ENCODE data around the gene IL23A.
"Not testable (repeated sequence)": the region's sequence is repeated elsewhere in the genome, so short reads cannot be mapped to it uniquely, and the experiment has no call there.

IL23A gene

DNA sequence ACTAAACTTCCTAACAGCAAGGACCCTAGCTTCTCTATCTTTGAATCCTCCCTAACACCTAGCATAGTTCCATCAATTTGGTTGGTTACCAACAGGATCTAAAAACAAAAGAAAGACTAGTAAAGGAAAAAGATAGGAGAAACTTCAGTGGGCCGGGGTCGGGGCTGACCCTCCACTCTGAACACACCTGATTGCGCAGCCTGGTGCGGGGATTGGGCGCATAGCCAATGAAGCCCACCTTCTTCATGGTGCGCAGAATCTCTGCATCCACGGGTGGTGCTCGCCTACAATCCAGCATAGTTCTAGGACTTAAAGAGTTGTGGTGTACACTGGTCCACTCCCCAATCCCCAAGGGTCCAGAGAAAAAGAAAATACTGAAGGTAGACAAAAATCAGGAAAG, 12.6 kb upstream of the IL23A start:
- no peaks in the 10 kb centered on the region for H3K9me3 ChIP-seq (ENCODE audit: control insufficient read depth, insufficient read depth, low read length)
- H3K27me3 ChIP-seq (ENCODE audit: control insufficient read depth, insufficient read depth, low read length) = no peaks in the 10 kb centered on the region
- DNase-seq (ENCODE audit: low read depth, low spot score) = no peak
- no peak overlapping the region for H3K27ac ChIP-seq (ENCODE audit: low read length)
- peaks cover 6% of the 10 kb centered on the region; the same call in 1 of the 2 replicates for H3K36me3 ChIP-seq (ENCODE audit: control insufficient read depth, insufficient read depth, low read length)
- no peaks in the 10 kb centered on the region for H3K4me1 ChIP-seq (ENCODE audit: control insufficient read depth, insufficient read depth, low read length)
- no peak overlapping the region for H3K4me3 ChIP-seq (ENCODE audit: low read length)
- WGBS (ENCODE audit: insufficient coverage, insufficient read length) = no CpG with 5 or more reads among the region's 8 CpGs

DNA sequence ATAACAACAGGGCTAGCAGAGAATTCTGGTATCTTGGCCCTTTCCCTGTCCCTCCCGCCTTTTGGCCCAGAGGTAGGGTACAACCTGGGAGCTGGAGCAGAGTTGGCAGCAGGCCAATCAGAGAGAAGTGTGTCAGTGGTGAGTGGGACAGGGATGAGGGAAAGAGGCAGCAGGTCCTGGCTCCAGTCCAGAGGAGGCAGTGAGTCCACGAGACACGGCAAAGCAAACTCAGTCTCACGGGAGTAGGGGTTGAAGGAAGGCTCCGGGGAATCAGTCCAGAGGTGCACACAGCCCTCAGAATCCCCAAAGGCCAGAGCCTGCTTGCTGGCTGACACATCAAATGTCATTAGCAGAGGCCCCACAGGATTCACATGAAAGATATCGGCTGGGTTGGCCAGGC, 12.2 kb upstream of the IL23A start:
- H3K4me3 ChIP-seq (ENCODE audit: low read length) = no peak overlapping the region
- no peak for DNase-seq (ENCODE audit: low read depth, low spot score)
- H3K9me3 ChIP-seq (ENCODE audit: control insufficient read depth, insufficient read depth, low read length) = no peaks in the 10 kb centered on the region
- peaks cover 6% of the 10 kb centered on the region; the same call in 1 of the 2 replicates for H3K36me3 ChIP-seq (ENCODE audit: control insufficient read depth, insufficient read depth, low read length)
- H3K27ac ChIP-seq (ENCODE audit: low read length) = no peak overlapping the region
- no CpG with 5 or more reads among the region's 6 CpGs for WGBS (ENCODE audit: insufficient coverage, insufficient read length)
- no peaks in the 10 kb centered on the region for H3K27me3 ChIP-seq (ENCODE audit: control insufficient read depth, insufficient read depth, low read length)
- no peaks in the 10 kb centered on the region for H3K4me1 ChIP-seq (ENCODE audit: control insufficient read depth, insufficient read depth, low read length)

DNA sequence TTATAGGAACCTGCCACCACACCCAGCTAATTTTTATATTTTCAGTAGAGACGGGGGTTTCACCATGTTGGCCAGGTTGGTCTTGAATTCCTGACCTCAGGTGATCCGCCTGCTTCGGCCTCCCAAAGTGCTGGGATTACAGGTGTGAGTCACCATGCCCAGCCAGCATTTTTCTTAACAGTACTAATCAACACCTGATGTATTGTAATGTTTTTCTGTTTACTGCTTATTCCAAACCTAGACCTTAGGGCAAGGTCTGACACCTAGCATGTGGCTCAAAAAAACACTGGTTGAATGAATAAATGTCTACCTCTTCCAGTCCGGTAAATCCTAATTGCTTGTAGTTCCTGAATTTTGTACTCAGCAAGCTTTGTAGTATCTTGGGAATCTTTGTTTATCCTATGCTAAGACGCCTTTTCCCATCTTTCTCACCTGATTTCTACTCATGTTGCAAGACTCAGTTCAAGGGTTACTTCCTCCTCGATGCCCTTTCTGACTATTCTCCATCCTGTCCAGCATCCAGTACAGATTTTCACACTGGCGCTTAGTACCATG, 7.7 kb upstream of the IL23A start:
- no peaks in the 10 kb centered on the region for H3K27me3 ChIP-seq (ENCODE audit: control insufficient read depth, insufficient read depth, low read length)
- no peak overlapping the region for H3K4me3 ChIP-seq (ENCODE audit: low read length)
- no peak for DNase-seq (ENCODE audit: low read depth, low spot score)
- H3K4me1 ChIP-seq (ENCODE audit: control insufficient read depth, insufficient read depth, low read length) = 0 out of 2 replicates have a peak, but pooled peaks cover 1% of the 10 kb centered on the region
- H3K36me3 ChIP-seq (ENCODE audit: control insufficient read depth, insufficient read depth, low read length) = peaks cover 2% of the 10 kb centered on the region; the same call in 1 of the 2 replicates
- H3K27ac ChIP-seq (ENCODE audit: low read length) = no peak overlapping the region
- no peaks in the 10 kb centered on the region for H3K9me3 ChIP-seq (ENCODE audit: control insufficient read depth, insufficient read depth, low read length)
- WGBS (ENCODE audit: insufficient coverage, insufficient read length) = no CpG with 5 or more reads among the region's 7 CpGs

DNA sequence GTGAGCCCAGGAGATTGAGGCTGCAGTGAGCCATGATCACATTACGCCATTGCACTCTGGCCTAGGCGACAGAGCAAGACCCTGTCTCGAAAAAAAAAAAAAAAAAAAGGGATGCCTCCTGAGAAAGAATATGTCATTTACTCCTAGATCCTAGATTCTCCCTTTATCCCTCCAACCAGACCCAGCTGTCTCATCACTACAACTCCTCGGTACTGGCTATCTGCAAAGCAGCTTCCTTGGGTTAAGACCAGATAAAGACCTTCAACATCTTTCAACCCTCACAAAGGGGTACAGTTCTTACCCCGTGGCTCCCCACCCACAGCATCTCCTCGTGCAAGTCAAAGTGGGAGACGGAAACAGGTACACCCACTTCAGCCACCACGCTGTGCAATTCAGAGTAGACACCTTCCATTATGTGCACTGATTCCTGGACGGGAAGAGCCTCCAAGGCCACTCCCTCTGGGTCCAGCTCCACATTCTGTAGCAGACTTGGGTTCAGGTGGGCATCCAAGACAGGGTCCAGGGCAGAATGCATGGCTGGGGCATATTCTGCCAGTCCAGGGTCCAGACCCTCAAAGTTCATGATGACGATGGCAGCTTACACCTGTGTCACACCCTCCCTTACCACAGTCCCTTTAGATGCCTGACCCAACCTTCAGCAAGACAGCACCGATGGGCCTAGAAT, 6.0 kb upstream of the IL23A start:
- no peak for DNase-seq (ENCODE audit: low read depth, low spot score)
- H3K4me3 ChIP-seq (ENCODE audit: low read length) = no peak overlapping the region; the same call in 1 of the 2 replicates
- H3K27ac ChIP-seq (ENCODE audit: low read length) = no peak overlapping the region
- H3K27me3 ChIP-seq (ENCODE audit: control insufficient read depth, insufficient read depth, low read length) = no peaks in the 10 kb centered on the region
- H3K4me1 ChIP-seq (ENCODE audit: control insufficient read depth, insufficient read depth, low read length) = peaks cover 2% of the 10 kb centered on the region; the same call in 1 of the 2 replicates
- H3K36me3 ChIP-seq (ENCODE audit: control insufficient read depth, insufficient read depth, low read length) = no peaks in the 10 kb centered on the region
- no peaks in the 10 kb centered on the region for H3K9me3 ChIP-seq (ENCODE audit: control insufficient read depth, insufficient read depth, low read length)
- no CpG with 5 or more reads among the region's 11 CpGs for WGBS (ENCODE audit: insufficient coverage, insufficient read length)

DNA sequence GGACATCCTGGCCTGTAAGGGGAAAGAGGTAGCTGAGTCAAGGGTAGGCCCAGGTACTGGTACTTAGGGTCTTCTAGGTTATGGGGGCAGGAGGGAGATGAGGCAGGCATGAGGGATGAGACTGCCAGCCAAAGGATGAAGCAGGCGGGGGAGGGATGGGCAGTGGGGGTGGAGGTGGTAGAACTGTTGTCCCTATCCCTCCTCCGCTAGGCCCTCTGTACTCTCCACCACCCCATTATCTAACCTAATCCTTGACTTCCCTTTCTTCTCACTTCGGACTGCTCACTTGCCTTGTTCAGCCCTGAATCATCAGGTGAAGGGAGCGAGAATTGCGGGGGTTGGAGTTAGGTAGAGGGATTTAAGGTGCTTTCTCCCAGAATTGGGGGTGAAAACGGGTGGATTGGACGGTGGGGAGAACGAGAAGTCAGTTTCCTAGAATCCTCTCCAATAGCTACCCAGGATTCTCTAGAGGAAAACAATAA, 5.4 kb upstream of the IL23A start:
- no peak for DNase-seq (ENCODE audit: low read depth, low spot score)
- no peaks in the 10 kb centered on the region for H3K36me3 ChIP-seq (ENCODE audit: control insufficient read depth, insufficient read depth, low read length)
- no peaks in the 10 kb centered on the region for H3K27me3 ChIP-seq (ENCODE audit: control insufficient read depth, insufficient read depth, low read length)
- peak overlapping the region; percentile 59; the same call in 1 of the 2 replicates for H3K4me3 ChIP-seq (ENCODE audit: low read length)
- WGBS (ENCODE audit: insufficient coverage, insufficient read length) = no CpG with 5 or more reads among the region's 8 CpGs
- H3K27ac ChIP-seq (ENCODE audit: low read length) = no peak overlapping the region
- H3K9me3 ChIP-seq (ENCODE audit: control insufficient read depth, insufficient read depth, low read length) = no peaks in the 10 kb centered on the region
- peaks cover 4% of the 10 kb centered on the region; the same call in 1 of the 2 replicates for H3K4me1 ChIP-seq (ENCODE audit: control insufficient read depth, insufficient read depth, low read length)

DNA sequence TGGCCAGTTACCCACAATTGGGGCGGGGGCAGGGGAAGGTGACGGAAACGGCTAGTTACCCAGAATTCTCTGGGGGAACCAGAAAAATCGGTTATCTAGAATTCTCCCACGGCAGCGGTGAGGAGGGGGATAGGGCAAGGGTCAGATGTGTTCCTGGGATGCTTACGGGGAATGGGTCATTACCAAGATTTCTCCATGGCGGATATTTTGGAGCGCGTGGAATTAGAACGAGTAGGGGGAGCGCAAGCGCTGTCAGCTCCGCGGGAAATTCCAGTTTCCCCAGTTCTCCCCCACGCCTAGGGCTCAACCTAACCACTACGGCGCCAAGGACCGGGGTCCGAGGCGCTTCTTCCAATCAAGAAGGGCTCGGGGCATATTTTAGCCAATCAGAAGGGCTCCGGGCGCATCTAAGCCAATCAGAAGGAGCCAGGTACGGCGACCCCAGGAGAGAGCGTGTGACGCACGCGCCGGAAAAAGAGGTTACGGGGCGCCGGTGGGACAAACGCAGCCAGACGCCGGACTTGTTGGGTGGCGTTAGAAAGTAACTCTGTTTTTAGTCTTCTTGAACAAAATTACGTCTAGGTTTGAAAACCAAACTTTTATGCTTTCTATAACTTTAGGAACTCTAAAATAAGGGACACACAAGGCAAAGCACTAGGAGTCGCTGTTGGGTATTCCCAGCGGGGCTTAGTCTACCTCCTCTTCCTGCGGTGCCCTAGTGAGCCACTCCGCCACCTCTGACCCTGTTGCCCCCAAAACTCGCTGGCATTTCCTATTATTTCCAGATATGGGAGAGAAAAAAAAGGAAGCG, 4.8 kb upstream of the IL23A start, which contains the start of gene PAN2:
Gene PAN2 (minus strand): TSS at position 322 of the 811 bp plus-strand sequence. CDS start 906 bp downstream, outside the sequence.
- WGBS (ENCODE audit: insufficient coverage, insufficient read length) = no CpG with 5 or more reads among the region's 45 CpGs
- no peaks in the 10 kb centered on the region for H3K9me3 ChIP-seq (ENCODE audit: control insufficient read depth, insufficient read depth, low read length)
- no peak within 1 kb of the TSS for H3K27ac ChIP-seq (ENCODE audit: low read length)

DNA sequence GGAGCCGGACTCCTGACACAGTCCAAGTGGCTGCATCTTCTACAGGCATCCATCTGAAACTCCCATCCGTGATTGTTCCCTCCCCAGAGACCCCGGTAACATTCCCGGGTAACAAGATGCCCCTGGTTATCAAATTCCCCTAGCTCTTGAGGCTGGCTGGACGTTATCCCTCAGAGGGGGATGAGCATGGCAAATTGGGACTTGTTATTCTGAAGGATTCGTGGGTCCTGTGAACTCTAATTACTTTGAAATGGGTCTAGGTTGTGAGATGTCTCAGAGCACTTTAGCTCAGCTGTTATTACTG, 4.2 kb upstream of the IL23A start:
- peak overlapping the region; percentile 59; the same call in 1 of the 2 replicates for H3K4me3 ChIP-seq (ENCODE audit: low read length)
- H3K4me1 ChIP-seq (ENCODE audit: control insufficient read depth, insufficient read depth, low read length) = peaks cover 7% of the 10 kb centered on the region
- DNase-seq (ENCODE audit: low read depth, low spot score) = no peak
- no CpG with 5 or more reads among the region's 6 CpGs for WGBS (ENCODE audit: insufficient coverage, insufficient read length)
- H3K36me3 ChIP-seq (ENCODE audit: control insufficient read depth, insufficient read depth, low read length) = no peaks in the 10 kb centered on the region
- no peak overlapping the region for H3K27ac ChIP-seq (ENCODE audit: low read length)
- no peaks in the 10 kb centered on the region for H3K27me3 ChIP-seq (ENCODE audit: control insufficient read depth, insufficient read depth, low read length)
- H3K9me3 ChIP-seq (ENCODE audit: control insufficient read depth, insufficient read depth, low read length) = no peaks in the 10 kb centered on the region

More for the DNA sequence above, 4.8 kb upstream of the IL23A start, which contains the start of gene PAN2:
- peak; percentile 83 for DNase-seq (ENCODE audit: low read depth, low spot score)
- Histone ChIP-seq H3K4me1 (ENCODE audit: control insufficient read depth, insufficient read depth, low read length) (peaks cover 5% of the 10 kb centered on the region), H3K27me3 (ENCODE audit: control insufficient read depth, insufficient read depth, low read length) (no peaks in the 10 kb centered on the region), H3K36me3 (ENCODE audit: control insufficient read depth, insufficient read depth, low read length) (no peaks in the 10 kb centered on the region), H3K4me3 (ENCODE audit: low read length) (peak within 1 kb of the TSS; percentile 59; the same call in 1 of the 2 replicates)

DNA sequence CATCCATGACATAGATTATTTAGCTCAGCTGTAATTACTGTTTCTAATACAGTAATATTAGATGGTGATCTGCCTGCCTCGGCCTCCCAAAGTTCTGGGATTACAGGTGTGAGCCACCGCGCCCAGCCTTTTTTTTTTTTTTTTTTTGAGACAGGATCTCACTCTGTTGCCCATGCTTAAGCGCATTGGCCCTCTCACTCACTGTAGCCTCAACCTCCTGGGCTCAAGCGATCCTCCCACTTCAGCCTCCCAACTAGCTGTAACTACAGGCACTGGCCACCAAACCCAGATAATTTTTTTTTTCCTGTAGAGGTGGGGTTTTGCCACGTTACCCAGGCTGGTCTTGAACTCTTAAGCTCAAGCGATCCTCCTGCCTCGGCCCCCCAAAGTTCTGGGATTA, 3.2 kb upstream of the IL23A start:
- not testable (repeated sequence) for H3K9me3 ChIP-seq (ENCODE audit: control insufficient read depth, insufficient read depth, low read length); H3K36me3 ChIP-seq (ENCODE audit: control insufficient read depth, insufficient read depth, low read length); H3K27me3 ChIP-seq (ENCODE audit: control insufficient read depth, insufficient read depth, low read length); DNase-seq (ENCODE audit: low read depth, low spot score); H3K27ac ChIP-seq (ENCODE audit: low read length); H3K4me3 ChIP-seq (ENCODE audit: low read length); H3K4me1 ChIP-seq (ENCODE audit: control insufficient read depth, insufficient read depth, low read length)
- no CpG with 5 or more reads among the region's 8 CpGs for WGBS (ENCODE audit: insufficient coverage, insufficient read length)

DNA sequence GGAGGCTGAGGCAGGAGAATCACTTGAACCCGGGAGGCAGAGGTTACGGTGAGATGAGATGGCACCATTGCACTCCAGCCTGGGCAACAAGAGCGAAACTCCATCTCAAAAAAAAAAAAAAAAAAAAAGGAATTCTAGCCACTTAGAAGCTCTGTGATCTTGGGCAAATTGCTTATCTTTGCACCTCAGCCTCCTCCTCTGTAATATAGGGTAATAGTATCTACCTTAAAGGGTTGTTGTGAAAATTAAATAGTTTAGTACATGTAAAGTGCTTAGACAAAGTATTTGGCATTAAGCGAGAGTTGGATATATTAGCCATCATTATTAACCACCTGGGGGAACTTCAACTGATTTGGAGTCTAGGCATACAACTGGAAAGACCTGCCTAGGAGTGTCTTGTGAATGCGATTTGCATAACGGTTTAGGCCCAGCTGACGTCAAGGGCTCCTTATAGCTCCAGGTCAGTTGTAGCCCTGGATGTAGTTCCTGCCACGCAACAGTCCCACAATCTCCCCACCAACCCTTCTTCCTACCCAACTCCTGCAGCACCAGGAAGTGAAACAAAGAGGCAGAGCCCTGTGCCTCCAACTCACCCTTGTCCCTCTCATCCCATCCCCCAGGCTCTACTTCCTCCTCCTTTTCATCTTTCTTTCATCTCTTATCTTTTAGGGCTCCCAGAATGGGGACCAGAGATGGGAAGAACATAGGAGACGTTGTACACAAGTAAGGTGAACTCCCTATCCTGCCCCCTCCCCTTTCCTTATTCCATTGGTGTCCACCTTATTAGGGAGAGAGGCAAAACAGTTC, 2.1 kb upstream of the IL23A start:
- Histone ChIP-seq H3K27me3 (ENCODE audit: control insufficient read depth, insufficient read depth, low read length) (no peaks in the 10 kb centered on the region), H3K4me3 (ENCODE audit: low read length) (no peak overlapping the region), H3K36me3 (ENCODE audit: control insufficient read depth, insufficient read depth, low read length) (no peaks in the 10 kb centered on the region), H3K9me3 (ENCODE audit: control insufficient read depth, insufficient read depth, low read length) (no peaks in the 10 kb centered on the region), H3K27ac (ENCODE audit: low read length) (no peak overlapping the region), H3K4me1 (ENCODE audit: control insufficient read depth, insufficient read depth, low read length) (peaks cover 7% of the 10 kb centered on the region)
- no CpG with 5 or more reads among the region's 9 CpGs for WGBS (ENCODE audit: insufficient coverage, insufficient read length)
- DNase-seq (ENCODE audit: low read depth, low spot score) = no peak
